Cardiac fibroblast (primary cell): ENCODE measurements around the gene RNF181.
A peak's percentile ranks its signal among the peaks of the same experiment; 100 is the strongest.
"Not testable (repeated sequence)": the region's sequence is repeated elsewhere in the genome, so short reads cannot be mapped to it uniquely, and the experiment has no call there.

Experiments used
- DNase-seq, 2 donors: peaks; one replicate each; pipeline versions ENCODE4 v3.0.0 to v3.0.0-alpha.2; 2010; ENCODE audit warnings: low read depth in 2 of 2
- H3K4me3 ChIP-seq, 2 donors: replicated peaks in 1 of 2; 1 replicate in 1 of 2; 2 replicates in 1 of 2; pipeline ENCODE4 v1.5.1; 2011; ENCODE audit warnings: low read depth in 2 of 2, low read length in 2 of 2, mild to moderate bottlenecking in 2 of 2, moderate library complexity in 1 of 2
- TF ChIP-seq, protein P1 (sequence below): IDR thresholded peaks from one replicate; pipeline ENCODE4 v1.5.1; 2011; ENCODE audit warnings: low read depth, mild to moderate bottlenecking, low read length, inconsistent platforms

RNF181 gene

DNA sequence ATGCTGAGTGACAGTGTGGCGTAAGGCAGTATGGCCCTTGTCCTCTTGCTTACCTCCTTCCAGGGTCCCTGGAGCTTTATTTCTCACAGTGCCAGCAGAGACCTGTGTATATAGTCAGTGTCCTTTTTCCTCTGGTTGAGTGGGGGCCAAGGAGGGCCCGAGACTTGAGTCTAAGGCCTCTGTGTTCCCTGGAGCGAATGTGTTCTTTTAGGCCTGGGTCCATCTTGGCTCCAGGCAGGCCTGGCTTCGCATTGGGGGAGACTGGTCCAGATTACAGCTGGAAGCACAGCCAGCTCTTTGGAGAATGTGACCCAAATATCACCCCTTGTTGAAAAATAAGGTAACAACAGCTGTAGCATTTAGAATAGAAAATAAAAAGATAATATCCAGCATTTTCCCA is 6.4 kb upstream of the RNF181 start:
- TF ChIP-seq, protein P1, sequence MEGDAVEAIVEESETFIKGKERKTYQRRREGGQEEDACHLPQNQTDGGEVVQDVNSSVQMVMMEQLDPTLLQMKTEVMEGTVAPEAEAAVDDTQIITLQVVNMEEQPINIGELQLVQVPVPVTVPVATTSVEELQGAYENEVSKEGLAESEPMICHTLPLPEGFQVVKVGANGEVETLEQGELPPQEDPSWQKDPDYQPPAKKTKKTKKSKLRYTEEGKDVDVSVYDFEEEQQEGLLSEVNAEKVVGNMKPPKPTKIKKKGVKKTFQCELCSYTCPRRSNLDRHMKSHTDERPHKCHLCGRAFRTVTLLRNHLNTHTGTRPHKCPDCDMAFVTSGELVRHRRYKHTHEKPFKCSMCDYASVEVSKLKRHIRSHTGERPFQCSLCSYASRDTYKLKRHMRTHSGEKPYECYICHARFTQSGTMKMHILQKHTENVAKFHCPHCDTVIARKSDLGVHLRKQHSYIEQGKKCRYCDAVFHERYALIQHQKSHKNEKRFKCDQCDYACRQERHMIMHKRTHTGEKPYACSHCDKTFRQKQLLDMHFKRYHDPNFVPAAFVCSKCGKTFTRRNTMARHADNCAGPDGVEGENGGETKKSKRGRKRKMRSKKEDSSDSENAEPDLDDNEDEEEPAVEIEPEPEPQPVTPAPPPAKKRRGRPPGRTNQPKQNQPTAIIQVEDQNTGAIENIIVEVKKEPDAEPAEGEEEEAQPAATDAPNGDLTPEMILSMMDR, result no peak
- no peak for DNase-seq
- H3K4me3 ChIP-seq, result no peak overlapping the region

DNA sequence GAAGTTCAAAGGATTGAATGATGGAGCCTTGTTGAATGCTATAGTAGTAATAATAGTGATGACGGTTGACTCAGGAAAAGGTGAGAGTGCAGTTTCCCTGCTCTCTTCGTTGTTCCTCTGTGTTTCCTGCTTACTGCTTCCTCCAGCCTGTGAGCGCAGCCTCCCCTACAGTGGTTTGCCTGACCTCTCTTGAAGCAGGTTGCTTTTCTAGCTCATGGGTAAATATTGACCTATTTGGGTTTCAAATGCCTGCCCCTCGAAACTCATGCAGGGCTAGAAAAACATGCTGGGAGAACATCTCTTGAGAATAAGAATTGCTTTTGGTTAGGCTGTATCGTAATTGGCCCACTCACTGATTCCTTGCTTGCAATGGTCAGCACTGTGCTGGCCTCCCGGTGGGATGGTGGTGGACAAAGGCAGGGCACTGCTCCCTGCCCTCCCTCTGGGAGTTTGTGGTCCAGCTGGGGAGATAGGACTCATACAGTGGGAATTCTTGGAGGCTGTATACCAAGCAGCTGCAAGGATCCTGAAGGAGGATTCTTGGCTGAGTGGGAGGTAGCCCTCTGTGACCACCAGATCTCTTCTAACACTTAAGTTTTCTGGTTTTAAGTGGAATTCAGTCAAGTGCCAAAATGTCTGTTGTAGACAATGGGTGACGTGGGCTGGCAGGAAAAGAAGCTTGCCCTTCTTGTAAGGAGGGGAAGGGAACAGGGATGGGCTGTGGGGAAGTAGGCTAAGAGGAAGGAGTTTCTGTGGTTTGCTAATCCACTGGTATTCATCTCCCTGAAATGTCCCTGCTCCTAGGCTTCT is 5.4 kb upstream of the RNF181 start:
- DNase-seq, result peak; percentile 95 to 98
- TF ChIP-seq, protein P1, result no peak
- H3K4me3 ChIP-seq, result no peak overlapping the region

DNA sequence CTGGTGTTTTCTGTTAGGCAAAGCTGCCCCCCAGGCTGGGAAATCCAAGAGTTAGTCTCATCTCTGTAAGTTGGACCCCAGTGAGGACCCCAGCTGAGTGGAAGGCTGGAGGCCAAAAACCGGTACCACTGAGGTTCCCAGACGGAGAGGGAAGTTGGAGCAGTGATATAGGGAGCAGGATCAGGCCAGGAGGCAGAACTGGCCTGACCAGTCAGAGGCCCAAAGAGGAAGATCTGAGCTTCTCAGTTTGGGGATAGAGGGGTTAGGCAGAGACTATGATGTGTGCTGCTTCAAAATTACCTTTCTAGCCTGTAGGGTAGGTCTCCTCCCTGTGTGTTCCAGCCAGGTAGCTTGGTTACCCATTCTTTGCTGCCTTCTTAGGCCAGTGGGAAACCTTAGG is 4.6 kb upstream of the RNF181 start:
- TF ChIP-seq, protein P1, result no peak
- H3K4me3 ChIP-seq, result no peak overlapping the region
- DNase-seq, result no peak

DNA sequence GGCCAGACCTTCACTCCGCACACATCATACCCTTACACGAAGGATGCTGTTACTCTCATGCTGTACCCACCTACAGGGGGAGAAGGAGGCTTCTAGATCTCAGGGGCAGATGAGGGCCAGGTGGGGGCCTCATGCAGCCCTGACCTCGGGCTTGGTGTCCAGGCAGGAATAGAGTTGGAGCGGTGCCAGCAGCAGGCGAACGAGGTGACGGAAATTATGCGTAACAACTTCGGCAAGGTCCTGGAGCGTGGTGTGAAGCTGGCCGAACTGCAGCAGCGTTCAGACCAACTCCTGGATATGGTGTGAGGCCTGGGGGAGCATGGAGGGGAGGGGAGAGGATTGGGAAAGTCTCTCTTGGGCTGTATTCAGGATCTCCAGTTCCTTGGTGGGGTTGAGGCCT is 4.0 kb upstream of the RNF181 start:
- DNase-seq, result no peak
- TF ChIP-seq, protein P1, result no peak

DNA sequence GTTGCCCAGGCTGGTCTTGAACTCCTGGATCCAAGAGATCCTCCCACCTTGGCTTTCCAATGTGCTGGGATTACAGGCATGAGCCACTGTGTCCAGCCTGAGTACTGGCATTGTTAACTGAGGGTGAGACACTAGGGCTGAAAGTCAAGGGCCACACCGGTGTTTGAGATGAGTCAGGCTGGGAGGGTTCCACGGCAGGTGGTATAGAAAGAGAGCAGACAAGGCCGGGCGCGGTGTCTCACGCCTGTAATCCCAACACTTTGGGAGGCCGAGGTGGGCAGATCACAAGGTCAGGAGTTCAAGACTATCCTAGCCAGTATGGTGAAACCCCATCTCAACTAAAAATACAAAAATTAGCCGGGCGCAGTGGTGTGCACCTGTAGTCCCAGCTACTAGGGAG is 3.2 kb upstream of the RNF181 start:
- not testable (repeated sequence) for DNase-seq, H3K4me3 ChIP-seq

More for the DNA sequence above, 4.0 kb upstream of the RNF181 start:
- H3K4me3 ChIP-seq, result no peak overlapping the region

DNA sequence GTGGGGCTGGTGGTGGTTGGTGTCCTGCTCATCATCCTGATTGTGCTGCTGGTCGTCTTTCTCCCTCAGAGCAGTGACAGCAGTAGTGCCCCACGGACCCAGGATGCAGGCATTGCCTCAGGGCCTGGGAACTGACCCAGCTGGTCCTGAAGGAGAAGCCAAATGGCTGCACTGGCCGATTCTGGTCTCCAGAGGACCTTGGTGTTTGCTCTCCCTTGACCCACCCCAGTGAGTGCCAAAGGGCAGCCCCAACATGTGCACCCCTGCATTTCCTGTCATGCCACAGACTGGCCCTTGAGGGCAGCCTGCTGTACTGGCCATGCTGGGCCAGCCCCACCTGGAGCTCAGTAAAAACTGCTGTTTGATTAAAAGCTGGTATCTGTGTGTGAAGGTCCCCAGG is 2.5 kb upstream of the RNF181 start:
- no peak for DNase-seq
- no peak overlapping the region for H3K4me3 ChIP-seq
- TF ChIP-seq, protein P1, result no peak

DNA sequence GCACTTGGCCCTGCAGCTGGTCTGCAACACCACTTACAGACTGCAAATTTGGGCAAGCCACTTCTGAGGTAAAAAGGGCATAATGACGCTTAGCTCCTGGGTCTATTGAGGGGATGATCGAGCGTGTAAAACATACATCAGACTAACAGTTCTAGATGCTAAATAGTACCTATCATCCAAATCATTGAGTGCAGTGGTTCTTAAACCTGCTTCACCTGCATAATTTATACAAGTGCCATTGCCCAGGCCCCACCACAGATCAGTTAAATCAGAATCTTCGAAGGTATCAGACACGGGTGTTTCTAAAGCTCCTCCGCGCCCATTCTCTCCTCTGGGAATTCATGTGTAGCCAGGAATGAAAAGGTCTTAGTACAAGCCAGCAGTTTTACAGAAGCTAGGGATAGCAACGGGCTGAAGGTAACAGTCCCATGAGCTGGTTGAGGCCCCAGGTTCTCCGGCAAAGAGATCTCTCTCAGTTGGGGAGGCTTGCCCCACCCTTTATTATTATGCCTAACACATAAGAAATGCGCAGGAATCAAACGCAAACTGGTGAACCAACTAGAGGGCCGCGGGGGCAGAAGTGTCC is 737 bp upstream of the RNF181 start:
- peak overlapping the region; percentile 79 to 97 for H3K4me3 ChIP-seq
- TF ChIP-seq, protein P1, result no peak
- DNase-seq, result no peak
